Measurements from ENCODE around the gene PDP2.

The PDP2 gene

GRCh38 chr16:66935314-66936011 lies 55.1 kb downstream of the PDP2 start, which contains the start of gene CES2:
Gene CES2 (plus strand): TSS chr16:66935516. CDS start chr16:66935636, 120 bp downstream.
- no peak for DNase-seq (ENCODE audit: low read depth)

- no peak for DNase-seq (ENCODE audit: low read depth)
These were observed 56.1 kb downstream of the PDP2 start for GRCh38 chr16:66936462-66936861.

- no peak for DNase-seq (ENCODE audit: low read depth)
These were observed 56.7 kb downstream of the PDP2 start for GRCh38 chr16:66936889-66937554.

- DNase-seq (ENCODE audit: low read depth), result no peak
These were observed 57.5 kb downstream of the PDP2 start for GRCh38 chr16:66937725-66938337.

- DNase-seq (ENCODE audit: low read depth), result no peak
These were observed 59.1 kb downstream of the PDP2 start for GRCh38 chr16:66939366-66939765.

GRCh38 chr16:66940236-66940635 lies 59.9 kb downstream of the PDP2 start:
- no peak for DNase-seq (ENCODE audit: low read depth)
